HL-60 (cell line): ENCODE measurements around the gene DENND1B.

Experiments used
- CTCF ChIP-seq: IDR thresholded peaks from one replicate; pipeline ENCODE4 v1.5.1; 2011; ENCODE audit warnings: low read length, control low read depth, inconsistent platforms; ENCODE audit not compliant: insufficient read depth
- GABPA ChIP-seq: IDR thresholded peaks from 2 replicates; pipeline ENCODE4 v1.6.1; 2012; ENCODE audit warnings: low read depth
- POLR2AphosphoS5 ChIP-seq: IDR thresholded peaks from 2 replicates; pipeline ENCODE4 v1.6.1; 2012; ENCODE audit warnings: low read depth
- REST ChIP-seq: IDR thresholded peaks from 2 replicates; pipeline ENCODE4 v1.6.1; 2012; ENCODE audit warnings: low read depth; ENCODE audit not compliant: insufficient replicate concordance

GRCh38 chr1:197633447-197634078 lies 141.7 kb downstream of the DENND1B start:
- TF ChIP-seq CTCF = no peak
- no peak for TF ChIP-seq REST
- no peak for TF ChIP-seq POLR2AphosphoS5
- no peak for TF ChIP-seq GABPA
